T-helper 1 cell treated with Interleukin-12 subunit alpha and Interleukin-12 subunit beta and Interleukin-4 antibody, amounts not matched to agents 30 μg/mL and 1 μg/mL, for 36 hours (primary cell): ENCODE data around the gene MAP6D1.

ENCODE experiments used
- H3K27ac Mint-ChIP-seq: one replicate; pipeline ENCODE4 v1.8.0; 2021; ENCODE audit warnings: mild to moderate bottlenecking, mixed read lengths
- H3K27me3 Mint-ChIP-seq: one replicate; pipeline ENCODE4 v1.8.0; 2021; ENCODE audit warnings: low read depth, mixed read lengths
- H3K36me3 Mint-ChIP-seq: one replicate; pipeline ENCODE4 v1.8.0; 2021; ENCODE audit warnings: low read depth, mixed read lengths
- H3K4me1 Mint-ChIP-seq: one replicate; pipeline ENCODE4 v1.8.0; 2021; ENCODE audit warnings: low read depth, mixed read lengths
- H3K4me3 Mint-ChIP-seq: one replicate; pipeline ENCODE4 v1.8.0; 2021; ENCODE audit warnings: mild to moderate bottlenecking, moderate library complexity, mixed read lengths
- H3K9me3 Mint-ChIP-seq: one replicate; pipeline ENCODE4 v1.8.0; 2021; ENCODE audit warnings: mixed read lengths

The MAP6D1 gene

GRCh38 chr3:183830187-183830586 is 4.8 kb upstream of the MAP6D1 start:
- Mint-ChIP-seq H3K4me1 (no peaks in the 10 kb centered on the region), H3K36me3 (peaks cover 14% of the 10 kb centered on the region), H3K9me3 (no peaks in the 10 kb centered on the region), H3K27ac (peak overlapping the region; percentile 33), H3K27me3 (peaks cover 7% of the 10 kb centered on the region), H3K4me3 (no peak overlapping the region)

GRCh38 chr3:183829466-183829865 is 4.1 kb upstream of the MAP6D1 start:
- Mint-ChIP-seq H3K27me3 (peaks cover 8% of the 10 kb centered on the region), H3K27ac (no peak overlapping the region), H3K4me1 (peaks cover 1% of the 10 kb centered on the region), H3K4me3 (no peak overlapping the region), H3K9me3 (no peaks in the 10 kb centered on the region), H3K36me3 (peaks cover 14% of the 10 kb centered on the region)

GRCh38 chr3:183828538-183828870 is 3.1 kb upstream of the MAP6D1 start:
- Mint-ChIP-seq H3K36me3 (peaks cover 11% of the 10 kb centered on the region), H3K27me3 (peaks cover 16% of the 10 kb centered on the region), H3K4me3 (no peak overlapping the region), H3K4me1 (peaks cover 6% of the 10 kb centered on the region), H3K9me3 (no peaks in the 10 kb centered on the region), H3K27ac (no peak overlapping the region)

GRCh38 chr3:183827809-183828537 is 2.6 kb upstream of the MAP6D1 start:
- H3K4me3 Mint-ChIP-seq: no peak overlapping the region
- H3K27ac Mint-ChIP-seq: no peak overlapping the region
- H3K27me3 Mint-ChIP-seq: peaks cover 16% of the 10 kb centered on the region
- H3K9me3 Mint-ChIP-seq: no peaks in the 10 kb centered on the region
- peaks cover 6% of the 10 kb centered on the region for H3K4me1 Mint-ChIP-seq
- peaks cover 11% of the 10 kb centered on the region for H3K36me3 Mint-ChIP-seq

- Mint-ChIP-seq H3K9me3 (no peaks in the 10 kb centered on the region), H3K27ac (no peak overlapping the region), H3K4me1 (peaks cover 6% of the 10 kb centered on the region), H3K36me3 (peaks cover 11% of the 10 kb centered on the region), H3K4me3 (peak overlapping the region; percentile 58), H3K27me3 (peaks cover 16% of the 10 kb centered on the region)
These were observed 1.3 kb upstream of the MAP6D1 start for GRCh38 chr3:183826448-183827250.

- Mint-ChIP-seq H3K27me3 (peaks cover 16% of the 10 kb centered on the region), H3K36me3 (peaks cover 7% of the 10 kb centered on the region), H3K27ac (no peak overlapping the region), H3K4me3 (peak overlapping the region; percentile 80), H3K9me3 (no peaks in the 10 kb centered on the region), H3K4me1 (peaks cover 6% of the 10 kb centered on the region)
These were observed 469 bp downstream of the MAP6D1 start for GRCh38 chr3:183824761-183825455.

GRCh38 chr3:183823963-183824362 is 1.4 kb downstream of the MAP6D1 start:
- Mint-ChIP-seq H3K4me3 (peak overlapping the region; percentile 80), H3K27me3 (peaks cover 16% of the 10 kb centered on the region), H3K9me3 (no peaks in the 10 kb centered on the region), H3K36me3 (peaks cover 6% of the 10 kb centered on the region), H3K4me1 (peaks cover 6% of the 10 kb centered on the region), H3K27ac (no peak overlapping the region)

- H3K4me1 Mint-ChIP-seq: peaks cover 6% of the 10 kb centered on the region
- peaks cover 6% of the 10 kb centered on the region for H3K36me3 Mint-ChIP-seq
- peak overlapping the region; percentile 28 for H3K4me3 Mint-ChIP-seq
- no peak overlapping the region for H3K27ac Mint-ChIP-seq
- H3K27me3 Mint-ChIP-seq: peaks cover 16% of the 10 kb centered on the region
- H3K9me3 Mint-ChIP-seq: no peaks in the 10 kb centered on the region
These were observed 2.7 kb downstream of the MAP6D1 start for GRCh38 chr3:183822631-183823030.

GRCh38 chr3:183819831-183820230 is 5.5 kb downstream of the MAP6D1 start:
- Mint-ChIP-seq H3K9me3 (no peaks in the 10 kb centered on the region), H3K4me3 (no peak overlapping the region), H3K27me3 (peaks cover 8% of the 10 kb centered on the region), H3K27ac (no peak overlapping the region), H3K4me1 (peaks cover 23% of the 10 kb centered on the region), H3K36me3 (peaks cover 5% of the 10 kb centered on the region)

- Mint-ChIP-seq H3K36me3 (peaks cover 3% of the 10 kb centered on the region), H3K9me3 (no peaks in the 10 kb centered on the region), H3K4me1 (peaks cover 18% of the 10 kb centered on the region), H3K27me3 (peaks cover 3% of the 10 kb centered on the region), H3K27ac (no peak overlapping the region), H3K4me3 (no peak overlapping the region)
These were observed 6.4 kb downstream of the MAP6D1 start for GRCh38 chr3:183818706-183819624.

- Mint-ChIP-seq H3K4me1 (peaks cover 18% of the 10 kb centered on the region), H3K9me3 (no peaks in the 10 kb centered on the region), H3K27ac (no peak overlapping the region), H3K27me3 (no peaks in the 10 kb centered on the region), H3K36me3 (peaks cover 3% of the 10 kb centered on the region), H3K4me3 (no peak overlapping the region)
These were observed 7.2 kb downstream of the MAP6D1 start for GRCh38 chr3:183818041-183818620.

- H3K36me3 Mint-ChIP-seq: peaks cover 4% of the 10 kb centered on the region
- H3K9me3 Mint-ChIP-seq: no peaks in the 10 kb centered on the region
- H3K4me1 Mint-ChIP-seq: peaks cover 18% of the 10 kb centered on the region
- H3K27me3 Mint-ChIP-seq: no peaks in the 10 kb centered on the region
- no peak overlapping the region for H3K27ac Mint-ChIP-seq
- no peak overlapping the region for H3K4me3 Mint-ChIP-seq
These were observed 7.7 kb downstream of the MAP6D1 start for GRCh38 chr3:183817639-183818038.

- Mint-ChIP-seq H3K27me3 (no peaks in the 10 kb centered on the region), H3K9me3 (no peaks in the 10 kb centered on the region), H3K4me3 (no peak overlapping the region), H3K36me3 (peaks cover 5% of the 10 kb centered on the region), H3K4me1 (peaks cover 18% of the 10 kb centered on the region), H3K27ac (no peak overlapping the region)
These were observed 8.5 kb downstream of the MAP6D1 start for GRCh38 chr3:183816681-183817510.
